HG03196 (cell line): ENCODE data around the gene PPRC1.

Experiments
- ATAC-seq: cut with Tn5 transposase; IDR thresholded peaks from one replicate; pipeline ENCODE4 v1.9.1; 2021; ENCODE audit not compliant: unreplicated experiment

PPRC1 gene

GRCh38 chr10:102146971-102147428, 14.2 kb downstream of the PPRC1 start:
- no peak for ATAC-seq

GRCh38 chr10:102147561-102147960, 14.7 kb downstream of the PPRC1 start:
- ATAC-seq, result no peak

- ATAC-seq, result no peak
Observed at GRCh38 chr10:102148275-102148674, 15.4 kb downstream of the PPRC1 start.

GRCh38 chr10:102150970-102151773, 18.3 kb downstream of the PPRC1 start:
- ATAC-seq, result no peak

- peak; percentile 93 for ATAC-seq
Observed at GRCh38 chr10:102151774-102152544, 19.1 kb downstream of the PPRC1 start, which contains the start of gene NOLC1. NOLC1 (plus strand) TSS chr10:102152389; CDS start chr10:102152411, 22 bp downstream.

GRCh38 chr10:102152545-102152890, 19.7 kb downstream of the PPRC1 start:
- ATAC-seq, result peak; percentile 1

- no peak for ATAC-seq
Observed at GRCh38 chr10:102153093-102153620, 20.3 kb downstream of the PPRC1 start.

GRCh38 chr10:102154466-102155116, 21.8 kb downstream of the PPRC1 start:
- ATAC-seq, result no peak

GRCh38 chr10:102157224-102157623, 24.4 kb downstream of the PPRC1 start:
- ATAC-seq, result no peak

- ATAC-seq, result no peak
Observed at GRCh38 chr10:102159051-102159597, 26.3 kb downstream of the PPRC1 start.

- no peak for ATAC-seq
Observed at GRCh38 chr10:102159831-102160230, 27.0 kb downstream of the PPRC1 start.

GRCh38 chr10:102163342-102163989, 30.6 kb downstream of the PPRC1 start:
- no peak for ATAC-seq

GRCh38 chr10:102167861-102168260, 35.0 kb downstream of the PPRC1 start:
- no peak for ATAC-seq

- ATAC-seq, result no peak
Observed at GRCh38 chr10:102170602-102171001, 37.8 kb downstream of the PPRC1 start.

GRCh38 chr10:102172288-102172687, 39.4 kb downstream of the PPRC1 start:
- ATAC-seq, result no peak

GRCh38 chr10:102175415-102175814, 42.6 kb downstream of the PPRC1 start:
- no peak for ATAC-seq

- ATAC-seq, result no peak
Observed at GRCh38 chr10:102184606-102185005, 51.8 kb downstream of the PPRC1 start.

- ATAC-seq, result no peak
Observed at GRCh38 chr10:102185272-102185671, 52.4 kb downstream of the PPRC1 start.

- no peak for ATAC-seq
Observed at GRCh38 chr10:102185811-102186527, 53.1 kb downstream of the PPRC1 start.
